H9 (cell line): Measurements from ENCODE around the gene MRGPRD. TPM values are rescaled to one million over a fixed set of nuclear protein-coding genes. Genes with fewer than 3 reads are reported as not detected.

Experiments
- DNase-seq: peaks from one replicate; pipeline ENCODE4 v3.0.0-alpha.2; 2017
- H2AFZ ChIP-seq: one replicate; pipeline ENCODE4 v1.6.1; 2013; ENCODE audit warnings: mild to moderate bottlenecking, low read length, control low read depth, moderate library complexity
- H2AK5ac ChIP-seq: 2 replicates; pipeline ENCODE4 v1.6.1; 2013; ENCODE audit warnings: low read length, control low read depth, mixed read lengths; ENCODE audit not compliant: insufficient read length
- H2BK120ac ChIP-seq: one replicate; pipeline ENCODE4 v1.6.1; 2013; ENCODE audit warnings: low read depth, mild to moderate bottlenecking, low read length, control low read depth, inconsistent platforms; ENCODE audit not compliant: poor library complexity, severe bottlenecking
- H2BK12ac ChIP-seq: 2 replicates; pipeline ENCODE4 v1.6.1; 2013; ENCODE audit warnings: low read length, control low read depth, mixed read lengths, low read depth; ENCODE audit not compliant: insufficient read length
- H2BK15ac ChIP-seq: 2 replicates; pipeline ENCODE4 v1.6.1; 2013; ENCODE audit warnings: low read depth, low read length, control low read depth
- H2BK20ac ChIP-seq: one replicate; pipeline ENCODE4 v1.6.1; 2013; ENCODE audit warnings: low read depth, mild to moderate bottlenecking, low read length, control low read depth, inconsistent platforms; ENCODE audit not compliant: poor library complexity, severe bottlenecking
- H2BK5ac ChIP-seq: 2 replicates; pipeline ENCODE4 v1.6.1; 2013; ENCODE audit warnings: low read length, control low read depth, mixed read lengths; ENCODE audit not compliant: insufficient read length
- H3K14ac ChIP-seq: 2 replicates; pipeline ENCODE4 v1.6.1; 2013; ENCODE audit warnings: low read length, control low read depth; ENCODE audit not compliant: insufficient read depth
- H3K18ac ChIP-seq: 2 replicates; pipeline ENCODE4 v1.6.1; 2013; ENCODE audit warnings: low read depth, mild to moderate bottlenecking, mixed read lengths, low read length, control low read depth; ENCODE audit not compliant: insufficient read length
- H3K23ac ChIP-seq: 2 replicates; pipeline ENCODE4 v1.6.1; 2013; ENCODE audit warnings: low read length, control low read depth, mixed read lengths, low read depth; ENCODE audit not compliant: insufficient read length
- H3K23me2 ChIP-seq: 2 replicates; pipeline ENCODE4 v1.6.1; 2013; ENCODE audit warnings: low read depth, mild to moderate bottlenecking, mixed read lengths, low read length, control low read depth; ENCODE audit not compliant: insufficient read length, poor library complexity, severe bottlenecking
- H3K27ac ChIP-seq: 2 replicates; pipeline ENCODE4 v1.5.1; 2013; ENCODE audit warnings: low read length, control low read depth, mixed read lengths, low read depth; ENCODE audit not compliant: insufficient read length
- H3K27me3 ChIP-seq: 2 replicates; pipeline ENCODE4 v1.6.1; 2013; ENCODE audit warnings: low read length, control low read depth, inconsistent platforms; ENCODE audit not compliant: insufficient read depth
- H3K4ac ChIP-seq: 2 replicates; pipeline ENCODE4 v1.6.1; 2013; ENCODE audit warnings: low read depth, mild to moderate bottlenecking, control low read depth, inconsistent platforms, low read length, moderate library complexity
- H3K4me1 ChIP-seq: 2 replicates; pipeline ENCODE4 v1.6.1; 2013; ENCODE audit warnings: low read length, control low read depth, inconsistent platforms; ENCODE audit not compliant: insufficient read depth
- H3K4me2 ChIP-seq: 2 replicates; pipeline ENCODE4 v1.6.1; 2013; ENCODE audit warnings: low read length, control low read depth, mixed read lengths; ENCODE audit not compliant: insufficient read length, insufficient read depth
- H3K56ac ChIP-seq: 2 replicates; pipeline ENCODE4 v1.6.1; 2013; ENCODE audit warnings: low read depth, mild to moderate bottlenecking, mixed read lengths, low read length, control low read depth; ENCODE audit not compliant: insufficient read length
- H3K79me1 ChIP-seq: 2 replicates; pipeline ENCODE4 v1.6.1; 2013; ENCODE audit warnings: low read depth, mild to moderate bottlenecking, moderate library complexity, low read length, control low read depth, inconsistent platforms; ENCODE audit not compliant: insufficient read depth, poor library complexity, severe bottlenecking
- H3K79me2 ChIP-seq: 2 replicates; pipeline ENCODE4 v1.6.1; 2013; ENCODE audit warnings: low read length, control low read depth, inconsistent platforms; ENCODE audit not compliant: insufficient read depth
- H3K9ac ChIP-seq: 2 replicates; pipeline ENCODE4 v1.6.1; 2013; ENCODE audit warnings: low read length, control low read depth, mixed read lengths; ENCODE audit not compliant: insufficient read length; ENCODE audit errors: extremely low read depth
- H3K9me3 ChIP-seq: one replicate; pipeline ENCODE4 v1.6.1; 2013; ENCODE audit warnings: low read depth, low read length, inconsistent platforms; ENCODE audit not compliant: control insufficient read depth
- H3T11ph ChIP-seq: one replicate; pipeline ENCODE4 v1.6.1; 2013; ENCODE audit warnings: mild to moderate bottlenecking, low read length, control low read depth, inconsistent platforms
- H4K20me1 ChIP-seq: one replicate; pipeline ENCODE4 v1.6.1; 2013; ENCODE audit not compliant: control insufficient read depth, insufficient read length, insufficient read depth
- H4K5ac ChIP-seq: 2 replicates; pipeline ENCODE4 v1.6.1; 2013; ENCODE audit warnings: low read depth, mild to moderate bottlenecking, mixed read lengths, low read length, control low read depth; ENCODE audit not compliant: insufficient read length
- H4K8ac ChIP-seq: replicated peaks from 2 replicates; pipeline ENCODE4 v1.6.1; 2013; ENCODE audit warnings: low read length, control low read depth, mixed read lengths, low read depth; ENCODE audit not compliant: insufficient read length
- H4K91ac ChIP-seq: 2 replicates; pipeline ENCODE4 v1.6.1; 2013; ENCODE audit warnings: low read depth, mild to moderate bottlenecking, moderate library complexity, mixed read lengths, low read length, control low read depth; ENCODE audit not compliant: insufficient read length
- H3K27ac Mint-ChIP-seq, 3 experiments: 2 replicates in 2 of 3; 3 replicates in 1 of 3; pipeline ENCODE4 v1.8.0; 2020 to 2021; ENCODE audit warnings: mixed read lengths in 3 of 3, mild to moderate bottlenecking in 1 of 3, moderate library complexity in 1 of 3
- H3K27me3 Mint-ChIP-seq: 2 replicates; pipeline ENCODE4 v1.8.0; 2021; ENCODE audit warnings: low read depth, mild to moderate bottlenecking, moderate library complexity, mixed read lengths
- H3K36me3 Mint-ChIP-seq, 3 experiments: 2 replicates in 2 of 3; 3 replicates in 1 of 3; pipeline ENCODE4 v1.8.0; 2020 to 2021; ENCODE audit warnings: low read depth in 3 of 3, mixed read lengths in 3 of 3; ENCODE audit not compliant: insufficient read depth in 1 of 3
- H3K4me1 Mint-ChIP-seq, 2 experiments: 2 replicates each; pipeline ENCODE4 v1.8.0; 2020; ENCODE audit warnings: mixed read lengths in 2 of 2
- H3K4me3 Mint-ChIP-seq, 2 experiments: 2 replicates in 1 of 2; 3 replicates in 1 of 2; pipeline ENCODE4 v1.8.0; 2020 to 2021; ENCODE audit warnings: mild to moderate bottlenecking in 2 of 2, mixed read lengths in 2 of 2, moderate library complexity in 1 of 2
- H3K9me3 Mint-ChIP-seq, 2 experiments: 2 replicates in 1 of 2; 3 replicates in 1 of 2; pipeline ENCODE4 v1.8.0; 2020; ENCODE audit warnings: mild to moderate bottlenecking in 2 of 2, mixed read lengths in 2 of 2, moderate library complexity in 1 of 2
- CTCF ChIP-seq: fragments of 200-600 bp; sonication (generic); conservative IDR thresholded peaks from 3 replicates; pipeline ENCODE4 v1.8.0; 2021; ENCODE audit warnings: antibody characterized with exemption, mild to moderate bottlenecking
- WGBS: extraction: QIAGEN DNeasy Blood & Tissue Kit; methylation state at CpG from one replicate; pipeline ENCODE4 v1.1.7; 2013; ENCODE audit warnings: missing lambda C conversion rate, low lambda C conversion rate, mixed read lengths; ENCODE audit not compliant: insufficient read length; ENCODE audit errors: extremely low coverage; 5-methylcytosine and 5-hydroxymethylcytosine counted together
- total RNA-seq: library from RNA; stranded (reverse); gene quantifications from 2 replicates; pipeline ENCODE4 v1.2.1, GENCODE V29; 2021

The MRGPRD gene
- total RNA-seq, 1 experiment from 2014 or later = not detected

- H3K27ac Mint-ChIP-seq = peak overlapping the region in 1 of 3 experiments; percentile 85; a peak in 2 of 7 replicates
- no CpG with 5 or more reads among the region's 17 CpGs for WGBS
- no peak for DNase-seq
These were observed 41.8 kb downstream of the MRGPRD start for GRCh38 chr11:68938816-68939582.

More at GRCh38 chr11:68938816-68939582, 41.8 kb downstream of the MRGPRD start:
- Histone ChIP-seq H2BK15ac (no peak overlapping the region), H3K27me3 (no peaks in the 10 kb centered on the region), H3K79me1 (no peaks in the 10 kb centered on the region), H4K20me1 (no peaks in the 10 kb centered on the region), H3K4me2 (no peak overlapping the region), H4K8ac (no peak overlapping the region), H2AFZ (no peak overlapping the region), H4K5ac (no peak overlapping the region), H3K18ac (no peak overlapping the region), H3K14ac (no peak overlapping the region), H3K9me3 (no peaks in the 10 kb centered on the region), H3K79me2 (no peaks in the 10 kb centered on the region), H3K56ac (no peak overlapping the region), H3K4me1 (no peaks in the 10 kb centered on the region), H3K9ac (no peak overlapping the region), H3K23me2 (no peaks in the 10 kb centered on the region), H2BK5ac (no peak overlapping the region), H3T11ph (no peak overlapping the region), H3K4ac (no peak overlapping the region), H4K91ac (no peak overlapping the region), H2BK12ac (no peak overlapping the region), H2BK20ac (no peak overlapping the region), H3K23ac (no peak overlapping the region), H2BK120ac (no peak overlapping the region), H2AK5ac (no peak overlapping the region), H3K27ac (no peak overlapping the region)
- no peak overlapping the region for H3K4me3 Mint-ChIP-seq
- H3K9me3 Mint-ChIP-seq = no peaks in the 10 kb centered on the region
- no peaks in the 10 kb centered on the region for H3K4me1 Mint-ChIP-seq
- H3K36me3 Mint-ChIP-seq = peaks cover 2 to 45% (median 29%) of the 10 kb centered on the region in 3 experiments; a peak in 6 of 7 replicates
- TF ChIP-seq CTCF = no peak
- no peaks in the 10 kb centered on the region for H3K27me3 Mint-ChIP-seq
